Loucy (cell line): ENCODE results near the gene MAPK6.

Experiments used
- H2AFZ ChIP-seq: fragments of 200-600 bp; sonication (generic); 2 replicates; pipeline ENCODE4 v1.6.0; 2016; ENCODE audit warnings: antibody characterized with exemption, mild to moderate bottlenecking, low read length, moderate library complexity
- H3F3A ChIP-seq: fragments of 200-600 bp; 2 replicates; pipeline ENCODE4 v1.6.0; 2016; ENCODE audit warnings: antibody characterized with exemption, low read depth, mild to moderate bottlenecking
- H3K27me3 ChIP-seq: fragments of 200-600 bp; sonication (generic); 2 replicates; pipeline ENCODE4 v1.6.1; 2014; ENCODE audit warnings: low read length, mild to moderate bottlenecking; ENCODE audit not compliant: insufficient read depth, poor library complexity, severe bottlenecking
- H3K36me3 ChIP-seq: fragments of 200-600 bp; sonication (generic); 2 replicates; pipeline ENCODE4 v1.6.1; 2016; ENCODE audit warnings: low read length; ENCODE audit not compliant: insufficient read depth
- H3K4me1 ChIP-seq: fragments of 200-600 bp; sonication (generic); 2 replicates; pipeline ENCODE4 v1.5.1; 2014; ENCODE audit warnings: low read length, mild to moderate bottlenecking; ENCODE audit not compliant: insufficient read depth, poor library complexity, severe bottlenecking
- H3K4me2 ChIP-seq: fragments of 200-600 bp; sonication (generic); 2 replicates; pipeline ENCODE4 v1.6.0; 2014; ENCODE audit warnings: antibody characterized with exemption, low read length, low read depth, mild to moderate bottlenecking; ENCODE audit not compliant: poor library complexity, severe bottlenecking
- H3K4me3 ChIP-seq: fragments of 200-600 bp; sonication (generic); 2 replicates; pipeline ENCODE4 v1.5.1; 2014; ENCODE audit warnings: low read length, mild to moderate bottlenecking, mixed read lengths; ENCODE audit not compliant: poor library complexity, severe bottlenecking
- H3K79me2 ChIP-seq: fragments of 200-600 bp; sonication (generic); 2 replicates; pipeline ENCODE4 v1.6.1; 2014; ENCODE audit warnings: low read length; ENCODE audit not compliant: insufficient read depth
- H3K9ac ChIP-seq: fragments of 200-600 bp; sonication (generic); 2 replicates; pipeline ENCODE4 v1.6.0; 2014; ENCODE audit warnings: mild to moderate bottlenecking, low read depth, low read length, moderate library complexity; ENCODE audit not compliant: poor library complexity, severe bottlenecking
- H3K9me2 ChIP-seq: fragments of 200-600 bp; sonication (generic); replicated peaks from 2 replicates; pipeline ENCODE4 v1.6.1; 2016; ENCODE audit warnings: low read depth, low read length, mixed read lengths
- H3K9me3 ChIP-seq: fragments of 200-600 bp; sonication (generic); 2 replicates; pipeline ENCODE4 v1.6.1; 2014; ENCODE audit warnings: mild to moderate bottlenecking, antibody characterized with exemption, low read length, low read depth; ENCODE audit not compliant: insufficient read depth
- H4K20me1 ChIP-seq: fragments of 200-600 bp; sonication (generic); 2 replicates; pipeline ENCODE4 v1.6.0; 2014; ENCODE audit warnings: antibody characterized with exemption, low read length, mild to moderate bottlenecking; ENCODE audit not compliant: insufficient read depth, poor library complexity, severe bottlenecking
- EZH2phosphoT487 ChIP-seq: fragments of 200-600 bp; IDR thresholded peaks from 2 replicates; pipeline ENCODE4 v1.6.1; 2018; ENCODE audit warnings: antibody characterized with exemption, mild to moderate bottlenecking, moderate library complexity, borderline replicate concordance
- TF ChIP-seq, protein P1 (sequence below): fragments of 200-600 bp; sonication (generic); conservative IDR thresholded peaks from 2 replicates; pipeline ENCODE4 v1.5.1; 2014; ENCODE audit warnings: mild to moderate bottlenecking, antibody characterized with exemption, low read length

MAPK6 gene

DNA sequence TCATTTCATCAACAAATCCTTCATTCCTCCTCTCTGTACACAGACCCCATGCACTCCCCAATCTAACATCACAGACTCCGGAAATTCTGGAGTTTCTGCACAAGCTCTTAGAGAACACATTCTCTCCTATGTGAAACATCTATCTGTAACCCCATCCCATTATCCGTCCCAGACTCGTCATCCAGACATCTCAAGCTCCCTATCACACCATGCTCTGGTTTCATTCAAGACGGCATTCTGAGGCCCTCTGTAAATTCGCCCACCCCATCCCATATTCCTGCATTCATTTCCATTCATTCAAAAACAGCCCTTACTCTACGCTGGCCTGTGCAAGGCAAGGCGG is 48.0 kb upstream of the MAPK6 start:
- peak overlapping the region; percentile 85 for H3K4me3 ChIP-seq
- no peaks in the 10 kb centered on the region for H3F3A ChIP-seq
- peak overlapping the region; percentile 81 for H3K9ac ChIP-seq
- H3K4me1 ChIP-seq, result peaks cover 15% of the 10 kb centered on the region
- peak overlapping the region; percentile 94 for H2AFZ ChIP-seq
- H4K20me1 ChIP-seq, result peaks cover 12% of the 10 kb centered on the region
- no peaks in the 10 kb centered on the region for H3K9me2 ChIP-seq
- TF ChIP-seq, protein P1, sequence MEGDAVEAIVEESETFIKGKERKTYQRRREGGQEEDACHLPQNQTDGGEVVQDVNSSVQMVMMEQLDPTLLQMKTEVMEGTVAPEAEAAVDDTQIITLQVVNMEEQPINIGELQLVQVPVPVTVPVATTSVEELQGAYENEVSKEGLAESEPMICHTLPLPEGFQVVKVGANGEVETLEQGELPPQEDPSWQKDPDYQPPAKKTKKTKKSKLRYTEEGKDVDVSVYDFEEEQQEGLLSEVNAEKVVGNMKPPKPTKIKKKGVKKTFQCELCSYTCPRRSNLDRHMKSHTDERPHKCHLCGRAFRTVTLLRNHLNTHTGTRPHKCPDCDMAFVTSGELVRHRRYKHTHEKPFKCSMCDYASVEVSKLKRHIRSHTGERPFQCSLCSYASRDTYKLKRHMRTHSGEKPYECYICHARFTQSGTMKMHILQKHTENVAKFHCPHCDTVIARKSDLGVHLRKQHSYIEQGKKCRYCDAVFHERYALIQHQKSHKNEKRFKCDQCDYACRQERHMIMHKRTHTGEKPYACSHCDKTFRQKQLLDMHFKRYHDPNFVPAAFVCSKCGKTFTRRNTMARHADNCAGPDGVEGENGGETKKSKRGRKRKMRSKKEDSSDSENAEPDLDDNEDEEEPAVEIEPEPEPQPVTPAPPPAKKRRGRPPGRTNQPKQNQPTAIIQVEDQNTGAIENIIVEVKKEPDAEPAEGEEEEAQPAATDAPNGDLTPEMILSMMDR, result no peak
- TF ChIP-seq EZH2phosphoT487, result no peak
- 0 out of 2 replicates have a peak, but pooled peaks cover 4% of the 10 kb centered on the region for H3K36me3 ChIP-seq
- H3K9me3 ChIP-seq, result peaks cover 12% of the 10 kb centered on the region
- peaks cover 61% of the 10 kb centered on the region for H3K79me2 ChIP-seq
- H3K4me2 ChIP-seq, result peak overlapping the region; percentile 85
- H3K27me3 ChIP-seq, result no peaks in the 10 kb centered on the region

DNA sequence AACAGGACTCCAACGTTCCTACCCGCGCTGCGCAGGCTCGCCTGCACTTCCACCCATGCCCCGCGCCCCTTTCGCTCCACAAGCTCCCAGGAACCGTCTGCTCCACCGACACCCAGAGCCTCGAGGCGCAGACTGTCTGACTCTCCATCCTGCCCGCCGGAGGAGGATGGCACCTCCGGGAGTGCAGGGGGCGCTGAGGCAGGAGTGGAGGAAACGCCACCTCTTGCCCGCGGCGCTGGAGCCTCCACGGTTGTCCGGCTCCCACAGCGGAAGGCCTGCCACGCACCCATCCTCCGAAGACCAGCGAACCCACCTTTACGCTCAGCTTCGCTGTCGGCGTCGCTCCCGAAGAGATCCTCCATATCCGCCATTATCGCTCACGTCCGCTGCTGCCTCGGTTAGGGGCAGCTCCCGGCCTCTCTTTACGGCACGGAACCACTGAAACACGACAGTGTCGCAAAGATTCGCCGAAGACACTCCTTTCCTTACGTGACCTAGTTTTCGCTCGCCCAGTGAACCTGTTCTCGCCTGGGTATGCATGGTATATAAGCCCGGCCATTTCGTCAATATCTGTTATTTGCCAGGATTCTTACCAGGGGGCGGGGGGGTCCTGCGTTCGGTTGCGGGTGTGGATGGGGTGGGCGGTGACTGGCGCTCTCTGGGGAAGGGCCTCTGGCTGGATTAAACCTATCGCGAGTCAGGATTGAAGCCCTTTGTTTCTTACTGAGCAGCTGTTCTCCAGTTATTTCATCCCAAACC is 47.5 kb upstream of the MAPK6 start, which contains the start of gene LEO1:
LEO1 (minus strand) TSS at position 404 of the 759 bp plus-strand sequence; CDS start at position 371, 33 bp downstream.
- Histone ChIP-seq H4K20me1 (peaks cover 12% of the 10 kb centered on the region), H3K9me3 (peaks cover 12% of the 10 kb centered on the region), H3F3A (no peaks in the 10 kb centered on the region), H3K4me2 (peak within 1 kb of the TSS; percentile 85), H3K9me2 (no peaks in the 10 kb centered on the region), H3K79me2 (peaks cover 55% of the 10 kb centered on the region), H3K4me3 (peak within 1 kb of the TSS; percentile 85), H3K27me3 (no peaks in the 10 kb centered on the region), H3K9ac (peak within 1 kb of the TSS; percentile 81), H3K36me3 (0 out of 2 replicates have a peak, but pooled peaks cover 4% of the 10 kb centered on the region), H2AFZ (peak within 1 kb of the TSS; percentile 94), H3K4me1 (peaks cover 11% of the 10 kb centered on the region)
- TF ChIP-seq, protein P1, result peak; percentile 51
- TF ChIP-seq EZH2phosphoT487, result no peak

- Histone ChIP-seq H3K4me1 (peaks cover 11% of the 10 kb centered on the region), H2AFZ (no peak overlapping the region), H3K4me2 (peak overlapping the region; percentile 40), H4K20me1 (peaks cover 12% of the 10 kb centered on the region), H3K36me3 (no peaks in the 10 kb centered on the region), H3K4me3 (peak overlapping the region; percentile 9), H3K9ac (no peak overlapping the region), H3K27me3 (no peaks in the 10 kb centered on the region), H3F3A (no peaks in the 10 kb centered on the region), H3K9me2 (no peaks in the 10 kb centered on the region), H3K79me2 (peaks cover 39% of the 10 kb centered on the region), H3K9me3 (no peaks in the 10 kb centered on the region)
- no peak for TF ChIP-seq EZH2phosphoT487
- TF ChIP-seq, protein P1, result no peak
Observed at GRCh38 chr15:51973220-51973619, 45.8 kb upstream of the MAPK6 start.
